Prostate gland (tissue), 2 donors: ENCODE results near the gene IFT81. TPM values are rescaled to one million over a fixed set of nuclear protein-coding genes. Genes with fewer than 3 reads are reported as not detected.

Experiments used
- DNase-seq: peaks from one replicate; pipeline ENCODE4 v3.0.0-alpha.2; 2019; ENCODE audit warnings: low spot score
- H3K27ac ChIP-seq, 2 donors: fragments of 200-600 bp; sonication (generic); 2 replicates each; pipeline ENCODE4 v1.5.1; 2017 to 2019
- H3K27me3 ChIP-seq: fragments of 200-600 bp; sonication (generic); replicated peaks from 2 replicates; pipeline ENCODE4 v1.5.1; 2019; ENCODE audit not compliant: insufficient read depth
- H3K36me3 ChIP-seq, 2 donors: fragments of 200-600 bp; sonication (generic); 1 replicate in 1 of 2; 2 replicates in 1 of 2; pipeline versions ENCODE4 v1.5.1 to v1.8.1; 2017 to 2019
- H3K4me1 ChIP-seq: fragments of 200-600 bp; sonication (generic); replicated peaks from 2 replicates; pipeline ENCODE4 v1.5.1; 2019
- H3K4me3 ChIP-seq, 2 donors: fragments of 200-600 bp; sonication (generic); 2 replicates each; pipeline ENCODE4 v1.5.1; 2017 to 2019
- H3K9me3 ChIP-seq: fragments of 200-600 bp; sonication (generic); 2 replicates; pipeline ENCODE4 v1.5.1; 2017
- CTCF ChIP-seq, 4 experiments: fragments of 200-600 bp in 2 of 4; fragments of 450-650 bp in 2 of 4; sonication (generic) in 2 of 4; IDR thresholded peaks; 1 replicate in 3 of 4; 2 replicates in 1 of 4; pipeline ENCODE4 v1.5.1; 2016 to 2019; ENCODE audit warnings: antibody characterized with exemption in 4 of 4, mild to moderate bottlenecking in 2 of 4, moderate library complexity in 2 of 4
- POLR2A ChIP-seq: fragments of 450-650 bp; IDR thresholded peaks from one replicate; pipeline ENCODE4 v1.6.1; 2016; ENCODE audit warnings: antibody characterized with exemption, mild to moderate bottlenecking
- POLR2AphosphoS5 ChIP-seq: sonication (generic); formaldehyde crosslinking; IDR thresholded peaks from one replicate; pipeline ENCODE4 v1.6.1; 2017; ENCODE audit warnings: antibody characterized with exemption
- WGBS: methylation state at CpG from one replicate; pipeline ENCODE4 v1.1.5; 2018; 5-methylcytosine and 5-hydroxymethylcytosine counted together
- intact Hi-C: fragments of 100-400 bp; cut with DNase I; formaldehyde crosslinking; loops from one replicate; pipeline ENCODE4 v1.14.2; 2022
- total RNA-seq, 2 donors: library from RNA; depleted of rRNA; stranded (reverse); fragments of >200 nt; gene quantifications; one replicate each; pipeline ENCODE4 v1.1.0, GENCODE V29; 2016

Gene IFT81
- total RNA-seq, 2 donors from 2014 or later, result 11.2 to 16.1 TPM

- intact Hi-C loops, result no loop called here
- WGBS, result 83% methylated on average over 6 of the region's 6 CpGs
- Histone ChIP-seq H3K4me1 (no peaks in the 10 kb centered on the region), H3K36me3 (no peaks in the 10 kb centered on the region), H3K4me3 (no peak overlapping the region), H3K27ac (no peak overlapping the region), H3K9me3 (no peaks in the 10 kb centered on the region), H3K27me3 (no peaks in the 10 kb centered on the region)
- TF ChIP-seq POLR2A, result no peak
- no peak for TF ChIP-seq CTCF (IDR thresholded peaks at IDR 0.05)
- no peak for TF ChIP-seq POLR2AphosphoS5
- no peak for DNase-seq
Observed at GRCh38 chr12:110233212-110233903, 109.2 kb downstream of the IFT81 start.

- intact Hi-C loops, result no loop called here
- no peak for DNase-seq
- no peaks in the 10 kb centered on the region for H3K36me3 ChIP-seq
- H3K27ac ChIP-seq, result peak overlapping the region in 1 of 2 donors; percentile 6
- H3K4me1 ChIP-seq, result no peaks in the 10 kb centered on the region
- H3K27me3 ChIP-seq, result no peaks in the 10 kb centered on the region
- no peaks in the 10 kb centered on the region for H3K9me3 ChIP-seq
- no peak for TF ChIP-seq CTCF (IDR thresholded peaks at IDR 0.05)
- no peak for TF ChIP-seq POLR2AphosphoS5
- TF ChIP-seq POLR2A, result no peak
- 44% methylated on average over 2 of the region's 2 CpGs for WGBS
- no peak overlapping the region for H3K4me3 ChIP-seq
Observed at GRCh38 chr12:110234331-110234751, 110.2 kb downstream of the IFT81 start.

- Histone ChIP-seq H3K9me3 (no peaks in the 10 kb centered on the region), H3K36me3 (no peaks in the 10 kb centered on the region), H3K4me1 (no peaks in the 10 kb centered on the region), H3K27ac (peak overlapping the region; percentile 6 to 28), H3K27me3 (no peaks in the 10 kb centered on the region), H3K4me3 (no peak overlapping the region)
- WGBS, result 11% methylated on average over 3 of the region's 3 CpGs
- intact Hi-C loops, result no loop called here
- no peak for DNase-seq
- no peak for TF ChIP-seq POLR2AphosphoS5
- TF ChIP-seq CTCF (IDR thresholded peaks at IDR 0.05), result no peak
- TF ChIP-seq POLR2A, result no peak
Observed at GRCh38 chr12:110234755-110235154, 110.6 kb downstream of the IFT81 start.

GRCh38 chr12:110235383-110235782 lies 111.2 kb downstream of the IFT81 start:
- no peak overlapping the region for H3K4me3 ChIP-seq
- no peaks in the 10 kb centered on the region for H3K36me3 ChIP-seq
- no peak for TF ChIP-seq POLR2A
- no peak for TF ChIP-seq POLR2AphosphoS5
- no peak for TF ChIP-seq CTCF (IDR thresholded peaks at IDR 0.05)
- peak overlapping the region; percentile 6 to 28 for H3K27ac ChIP-seq
- H3K9me3 ChIP-seq, result no peaks in the 10 kb centered on the region
- no peak for DNase-seq
- no peaks in the 10 kb centered on the region for H3K4me1 ChIP-seq
- no peaks in the 10 kb centered on the region for H3K27me3 ChIP-seq
- intact Hi-C loops, result no loop called here
- 70% methylated on average over 1 of the region's 1 CpG for WGBS

DNA sequence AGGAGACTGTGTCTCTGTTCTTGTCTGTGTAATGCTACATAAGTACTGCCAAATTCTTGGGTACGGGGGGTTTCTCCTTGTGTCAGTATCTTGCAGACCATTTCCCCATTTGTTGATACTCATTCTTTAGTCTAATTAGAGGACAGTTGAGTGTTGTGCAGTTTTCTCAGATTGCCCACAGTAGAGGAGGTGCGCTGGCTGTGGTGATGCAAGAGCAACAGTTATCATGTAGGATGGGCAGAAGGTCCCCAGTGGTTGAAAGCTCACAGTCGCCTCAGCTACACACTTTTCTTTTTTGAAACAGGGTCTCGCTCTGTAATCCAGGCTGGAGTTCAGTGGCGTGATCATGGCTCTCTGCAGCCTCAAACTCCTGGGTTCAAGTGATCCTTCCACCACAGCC lies 119.1 kb downstream of the IFT81 start:
- 91% methylated on average over 5 of the region's 5 CpGs for WGBS
- intact Hi-C loops, result no loop called here
- DNase-seq, result no peak
- peaks cover 10% of the 10 kb centered on the region for H3K4me1 ChIP-seq
- no peaks in the 10 kb centered on the region for H3K36me3 ChIP-seq
- no peaks in the 10 kb centered on the region for H3K27me3 ChIP-seq
- TF ChIP-seq CTCF (IDR thresholded peaks at IDR 0.05), result no peak
- no peak for TF ChIP-seq POLR2AphosphoS5
- TF ChIP-seq POLR2A, result no peak
- no peak overlapping the region for H3K27ac ChIP-seq
- H3K9me3 ChIP-seq, result no peaks in the 10 kb centered on the region
- H3K4me3 ChIP-seq, result no peak overlapping the region
